ENCODE results near the gene MSGN1.
A peak's percentile ranks its signal among the peaks of the same experiment; 100 is the strongest.

MSGN1 gene

DNA sequence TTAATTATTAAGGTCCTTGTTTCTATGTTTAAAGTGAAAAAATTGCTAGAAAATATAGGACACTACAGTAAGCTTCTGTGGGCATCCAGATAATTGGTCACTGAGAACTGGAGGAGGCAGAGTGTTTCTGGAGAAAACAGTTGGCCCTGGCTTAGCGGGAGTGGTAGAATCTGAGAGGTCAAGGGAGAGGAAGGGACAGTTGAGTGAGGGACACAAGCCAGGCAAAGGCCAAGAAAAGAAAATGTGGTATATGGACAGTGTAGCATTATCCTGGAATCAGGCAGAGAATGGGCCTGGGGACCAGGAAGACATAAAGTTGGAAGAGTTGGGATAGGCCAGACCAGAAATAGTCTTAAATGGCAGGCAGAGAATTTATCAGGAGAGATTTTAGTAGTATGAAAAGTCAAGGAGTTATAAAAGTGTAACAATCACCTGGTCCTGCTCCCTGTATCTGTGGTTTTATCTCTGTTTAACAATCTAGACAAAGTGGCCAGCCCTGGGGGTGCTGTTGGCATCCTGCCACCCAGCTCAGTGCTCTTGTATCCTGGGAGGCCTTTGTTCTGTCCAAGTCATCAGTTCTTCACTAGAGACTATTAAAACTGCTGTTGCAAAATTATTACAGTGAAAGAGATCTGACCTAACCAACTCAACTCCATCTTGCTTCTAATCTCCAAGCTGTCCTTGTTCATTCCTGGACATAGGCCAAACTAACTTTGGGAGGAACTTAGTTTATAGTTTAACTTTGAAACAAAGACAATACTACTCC lies 15.4 kb upstream of the MSGN1 start:
- no peak for TF ChIP-seq CTCF (IDR thresholded peaks at IDR 0.05; ENCODE audit: extremely low read depth, insufficient read depth, missing control alignments)
- no peak for DNase-seq (ENCODE audit: low spot score)
- in situ Hi-C loops (cut with MboI; ENCODE audit: low pct_unique_long_range_greater_than_20kb, low sequenced_read_pairs, unreplicated experiment) = no loop called here

DNA sequence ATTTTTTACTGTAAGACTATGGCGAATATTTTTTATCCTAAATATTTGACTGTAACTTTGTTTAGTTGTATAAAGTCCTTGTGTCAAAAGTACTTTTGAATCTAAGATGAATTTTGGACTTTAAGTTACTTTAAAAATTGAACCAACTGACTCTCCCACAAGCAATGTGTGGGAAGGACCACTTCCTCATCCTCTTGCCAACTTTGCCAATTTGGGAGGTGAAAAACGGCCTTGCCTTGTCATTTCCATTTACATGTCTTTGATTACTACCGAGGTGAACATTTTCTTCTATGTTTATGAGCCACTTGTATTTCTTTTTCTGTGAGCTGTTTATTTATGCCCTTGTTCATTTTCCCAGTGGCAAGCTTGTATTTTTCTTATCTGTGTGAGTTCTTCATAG lies 12.8 kb upstream of the MSGN1 start:
- no peak for DNase-seq (ENCODE audit: low spot score)
- in situ Hi-C loops (cut with MboI; ENCODE audit: low pct_unique_long_range_greater_than_20kb, low sequenced_read_pairs, unreplicated experiment) = no loop called here
- TF ChIP-seq CTCF (IDR thresholded peaks at IDR 0.05; ENCODE audit: extremely low read depth, insufficient read depth, missing control alignments) = no peak

DNA sequence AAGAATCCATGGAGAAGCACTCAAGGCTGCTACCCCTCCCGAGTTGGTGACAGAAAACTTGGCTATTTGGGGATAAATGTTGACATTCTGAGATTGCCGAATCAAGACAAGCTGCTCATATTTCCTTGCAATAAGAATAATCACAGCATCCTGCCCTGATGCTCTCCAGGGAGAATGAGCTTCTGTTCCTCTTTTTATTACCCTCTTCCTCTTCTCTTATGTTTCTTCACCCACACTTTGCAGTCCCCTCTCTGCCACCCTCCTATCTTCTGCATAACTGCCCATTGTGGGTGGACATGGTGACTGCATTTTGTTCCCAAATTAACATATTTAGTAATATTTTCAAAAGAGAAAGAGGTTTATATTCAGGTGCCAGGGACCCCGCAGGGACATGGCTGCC lies 11.9 kb upstream of the MSGN1 start:
- no peak for DNase-seq (ENCODE audit: low spot score)
- TF ChIP-seq CTCF (IDR thresholded peaks at IDR 0.05; ENCODE audit: extremely low read depth, insufficient read depth, missing control alignments) = no peak
- in situ Hi-C loops (cut with MboI; ENCODE audit: low pct_unique_long_range_greater_than_20kb, low sequenced_read_pairs, unreplicated experiment) = no loop called here

- in situ Hi-C loops (cut with MboI; ENCODE audit: low pct_unique_long_range_greater_than_20kb, low sequenced_read_pairs, unreplicated experiment) = no loop called here
- TF ChIP-seq CTCF (IDR thresholded peaks at IDR 0.05; ENCODE audit: extremely low read depth, insufficient read depth, missing control alignments) = no peak
- DNase-seq (ENCODE audit: low spot score) = no peak
These were observed 11.1 kb upstream of the MSGN1 start for GRCh38 chr2:17805166-17805565.

DNA sequence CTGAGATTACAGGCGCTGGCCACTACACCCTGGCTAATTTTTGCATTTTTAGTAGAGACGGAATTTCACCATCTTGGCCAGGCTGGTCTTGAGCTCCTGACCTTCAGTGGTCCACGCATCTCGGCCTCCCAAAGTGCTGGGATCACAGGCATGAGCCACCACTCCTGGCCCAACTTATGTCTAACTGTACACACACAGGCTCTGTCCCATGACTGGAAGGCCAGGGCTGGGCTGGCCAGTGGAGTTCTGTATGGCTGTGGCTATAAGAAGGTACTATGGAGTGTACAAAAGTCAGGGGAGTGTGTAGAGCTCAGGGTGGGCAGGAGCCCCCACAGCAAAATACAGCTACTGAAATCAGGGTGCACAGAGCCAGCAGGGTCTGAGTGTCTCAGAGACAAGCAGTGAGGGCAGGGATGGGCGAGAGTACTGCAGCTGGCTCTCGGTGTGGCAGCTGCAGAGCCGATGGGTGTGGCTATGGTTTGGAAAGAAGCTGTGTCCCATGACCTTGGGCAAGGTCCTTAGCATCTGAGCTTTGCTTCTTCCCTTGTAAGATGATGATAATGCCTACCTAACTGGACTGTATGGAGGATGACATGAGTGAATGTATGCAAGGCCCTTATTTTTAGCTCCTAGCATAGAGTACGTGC lies 10.4 kb upstream of the MSGN1 start:
- TF ChIP-seq CTCF (IDR thresholded peaks at IDR 0.05; ENCODE audit: extremely low read depth, insufficient read depth, missing control alignments) = no peak
- no peak for DNase-seq (ENCODE audit: low spot score)
- in situ Hi-C loops (cut with MboI; ENCODE audit: low pct_unique_long_range_greater_than_20kb, low sequenced_read_pairs, unreplicated experiment) = no loop called here

DNA sequence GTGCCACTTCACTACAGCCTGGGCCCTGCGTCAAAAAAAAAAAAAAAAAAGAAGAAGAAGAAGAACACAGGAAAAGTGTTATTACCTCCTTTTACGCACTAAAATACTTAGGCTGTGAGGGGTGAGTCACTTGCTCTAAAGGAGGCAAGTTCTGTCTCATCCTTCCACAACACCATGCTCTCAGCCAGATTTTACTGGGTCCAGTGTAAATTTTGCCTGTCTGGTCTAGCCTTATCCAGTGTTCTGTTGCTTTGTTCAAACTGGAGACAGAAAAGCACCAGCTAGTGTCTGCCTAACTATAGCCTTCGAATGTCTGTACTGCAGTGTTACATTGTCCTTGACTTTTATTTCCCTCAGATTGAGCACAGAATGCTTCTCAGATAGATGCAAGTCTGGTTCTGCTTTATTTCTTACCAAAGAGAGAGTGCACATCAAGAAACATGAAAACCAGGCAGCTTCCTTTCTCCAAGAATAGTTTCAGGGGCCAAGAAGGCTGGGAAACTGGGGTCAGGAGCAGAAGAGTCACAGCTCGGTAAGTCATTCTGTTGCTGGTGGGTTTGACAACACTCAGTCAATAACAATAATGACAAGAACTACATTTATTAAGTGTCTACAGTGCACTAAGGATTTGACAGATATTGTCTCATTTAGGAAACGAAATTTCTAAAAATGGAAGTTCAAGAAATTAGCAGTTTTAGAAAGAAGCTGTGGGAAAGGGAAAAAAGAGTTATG lies 3.1 kb upstream of the MSGN1 start:
- in situ Hi-C loops (cut with MboI; ENCODE audit: low pct_unique_long_range_greater_than_20kb, low sequenced_read_pairs, unreplicated experiment) = no loop called here
- peak; percentile 32 for DNase-seq (ENCODE audit: low spot score)
- no peak for TF ChIP-seq CTCF (IDR thresholded peaks at IDR 0.05; ENCODE audit: extremely low read depth, insufficient read depth, missing control alignments)
